ENCODE results near the gene HOXA10.

DNA sequence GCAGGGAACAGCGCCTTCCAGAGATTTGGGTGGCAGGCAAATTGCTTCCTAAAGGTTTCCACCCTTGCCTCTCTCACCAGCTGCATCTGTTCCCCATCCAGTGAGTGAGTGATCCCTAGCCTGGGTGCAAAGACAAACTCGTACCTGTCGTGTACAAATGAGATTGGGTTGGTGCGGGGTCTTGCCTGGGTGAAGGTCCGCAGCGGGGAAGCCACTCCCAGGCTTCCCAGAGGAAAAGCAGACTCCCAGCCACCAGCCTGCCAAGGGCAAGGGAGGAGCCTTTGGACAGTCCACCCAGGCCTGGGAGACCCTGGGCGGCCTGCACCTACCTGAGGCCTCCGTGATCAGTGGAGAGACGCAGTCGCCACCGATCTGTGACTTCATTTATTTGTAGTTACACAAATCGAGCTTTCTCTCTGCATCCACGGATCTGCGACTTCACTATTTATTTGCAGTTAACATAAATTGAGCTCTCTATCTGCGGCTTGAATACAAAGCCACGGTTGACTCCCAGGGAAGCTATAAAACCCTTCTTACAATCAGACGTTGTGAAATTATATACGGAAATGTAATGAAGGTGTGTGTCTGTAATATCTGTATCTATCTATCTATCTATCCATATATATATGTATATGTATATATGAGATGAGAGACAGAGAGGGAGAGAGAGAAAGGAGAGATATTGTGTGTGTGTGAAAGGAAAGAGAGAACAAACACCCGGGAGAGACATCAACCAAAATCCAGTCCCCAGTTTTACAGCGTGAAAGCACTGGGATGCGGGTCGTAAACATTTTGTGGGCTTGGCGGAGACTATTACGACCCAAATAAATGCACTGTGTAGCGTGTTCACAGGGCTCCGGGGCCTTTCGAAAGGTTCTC lies 14.6 kb downstream of the HOXA10 start:
- TF ChIP-seq EZH2 (IDR thresholded peaks at IDR 0.05; ENCODE audit: low read length, missing control alignments): no peak
- TF ChIP-seq, protein P1, sequence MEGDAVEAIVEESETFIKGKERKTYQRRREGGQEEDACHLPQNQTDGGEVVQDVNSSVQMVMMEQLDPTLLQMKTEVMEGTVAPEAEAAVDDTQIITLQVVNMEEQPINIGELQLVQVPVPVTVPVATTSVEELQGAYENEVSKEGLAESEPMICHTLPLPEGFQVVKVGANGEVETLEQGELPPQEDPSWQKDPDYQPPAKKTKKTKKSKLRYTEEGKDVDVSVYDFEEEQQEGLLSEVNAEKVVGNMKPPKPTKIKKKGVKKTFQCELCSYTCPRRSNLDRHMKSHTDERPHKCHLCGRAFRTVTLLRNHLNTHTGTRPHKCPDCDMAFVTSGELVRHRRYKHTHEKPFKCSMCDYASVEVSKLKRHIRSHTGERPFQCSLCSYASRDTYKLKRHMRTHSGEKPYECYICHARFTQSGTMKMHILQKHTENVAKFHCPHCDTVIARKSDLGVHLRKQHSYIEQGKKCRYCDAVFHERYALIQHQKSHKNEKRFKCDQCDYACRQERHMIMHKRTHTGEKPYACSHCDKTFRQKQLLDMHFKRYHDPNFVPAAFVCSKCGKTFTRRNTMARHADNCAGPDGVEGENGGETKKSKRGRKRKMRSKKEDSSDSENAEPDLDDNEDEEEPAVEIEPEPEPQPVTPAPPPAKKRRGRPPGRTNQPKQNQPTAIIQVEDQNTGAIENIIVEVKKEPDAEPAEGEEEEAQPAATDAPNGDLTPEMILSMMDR (conservative IDR thresholded peaks at IDR 0.05 in 1 of 2, IDR thresholded peaks at IDR 0.05 in 1 of 2; ENCODE audit: low read depth in 1 of 2, low read length in 2 of 2): no peak
